NB4 (cell line): ENCODE results near the gene JAG2.

ENCODE experiments used
- MYC ChIP-seq: IDR thresholded peaks from 2 replicates; pipeline ENCODE4 v1.6.1; 2011; ENCODE audit warnings: low read depth, low read length
- POLR2A ChIP-seq: IDR thresholded peaks from 2 replicates; pipeline ENCODE4 v1.6.1; 2011; ENCODE audit warnings: mild to moderate bottlenecking; ENCODE audit not compliant: insufficient read length; ENCODE audit errors: extremely low read depth
- TF ChIP-seq, protein P1 (sequence below): IDR thresholded peaks from one replicate; pipeline ENCODE4 v1.5.1; 2012; ENCODE audit warnings: low read depth, low read length
- TF ChIP-seq, protein P2 (sequence below): IDR thresholded peaks from 2 replicates; pipeline ENCODE4 v1.6.1; 2011; ENCODE audit warnings: low read depth, low read length

DNA sequence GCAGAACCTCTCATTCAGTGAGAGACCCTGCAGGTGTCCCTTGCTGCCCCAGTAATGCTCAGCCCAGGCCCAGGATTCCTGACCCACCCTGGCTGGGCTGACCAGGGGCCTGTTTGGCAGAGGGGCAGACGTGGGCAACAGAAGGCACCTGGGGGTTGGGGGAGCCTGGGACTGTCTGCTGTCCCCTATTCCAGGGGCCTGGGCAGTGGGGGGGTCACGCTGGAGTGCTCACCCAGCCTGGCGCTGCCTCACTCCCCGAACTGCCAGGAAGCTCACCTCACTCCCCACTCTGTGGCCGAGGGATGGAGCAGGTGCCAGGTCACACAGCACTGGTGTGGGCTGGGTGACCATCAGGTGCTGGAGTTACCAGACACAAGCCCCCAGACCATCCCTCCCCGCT lies 35.1 kb upstream of the JAG2 start:
- TF ChIP-seq, protein P1, sequence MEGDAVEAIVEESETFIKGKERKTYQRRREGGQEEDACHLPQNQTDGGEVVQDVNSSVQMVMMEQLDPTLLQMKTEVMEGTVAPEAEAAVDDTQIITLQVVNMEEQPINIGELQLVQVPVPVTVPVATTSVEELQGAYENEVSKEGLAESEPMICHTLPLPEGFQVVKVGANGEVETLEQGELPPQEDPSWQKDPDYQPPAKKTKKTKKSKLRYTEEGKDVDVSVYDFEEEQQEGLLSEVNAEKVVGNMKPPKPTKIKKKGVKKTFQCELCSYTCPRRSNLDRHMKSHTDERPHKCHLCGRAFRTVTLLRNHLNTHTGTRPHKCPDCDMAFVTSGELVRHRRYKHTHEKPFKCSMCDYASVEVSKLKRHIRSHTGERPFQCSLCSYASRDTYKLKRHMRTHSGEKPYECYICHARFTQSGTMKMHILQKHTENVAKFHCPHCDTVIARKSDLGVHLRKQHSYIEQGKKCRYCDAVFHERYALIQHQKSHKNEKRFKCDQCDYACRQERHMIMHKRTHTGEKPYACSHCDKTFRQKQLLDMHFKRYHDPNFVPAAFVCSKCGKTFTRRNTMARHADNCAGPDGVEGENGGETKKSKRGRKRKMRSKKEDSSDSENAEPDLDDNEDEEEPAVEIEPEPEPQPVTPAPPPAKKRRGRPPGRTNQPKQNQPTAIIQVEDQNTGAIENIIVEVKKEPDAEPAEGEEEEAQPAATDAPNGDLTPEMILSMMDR = no peak
- TF ChIP-seq POLR2A (no peak), MYC (no peak)
- TF ChIP-seq, protein P2, sequence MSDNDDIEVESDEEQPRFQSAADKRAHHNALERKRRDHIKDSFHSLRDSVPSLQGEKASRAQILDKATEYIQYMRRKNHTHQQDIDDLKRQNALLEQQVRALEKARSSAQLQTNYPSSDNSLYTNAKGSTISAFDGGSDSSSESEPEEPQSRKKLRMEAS = no peak
